ENCODE data around the gene SAFB.
"Not testable (repeated sequence)": the region's sequence is repeated elsewhere in the genome, so short reads cannot be mapped to it uniquely, and the experiment has no call there.

The SAFB gene

GRCh38 chr19:5683177-5683886 lies 60.4 kb downstream of the SAFB start:
- DNase-seq (ENCODE audit: low spot score) (no peak), FAIRE-seq (no peak)

- DNase-seq (ENCODE audit: low spot score) (no peak), FAIRE-seq (no peak)
Measured at GRCh38 chr19:5684694-5685430, 62.0 kb downstream of the SAFB start.

GRCh38 chr19:5686326-5686646 lies 63.4 kb downstream of the SAFB start:
- FAIRE-seq (no peak), DNase-seq (ENCODE audit: low spot score) (no peak)

GRCh38 chr19:5686647-5687359 lies 63.9 kb downstream of the SAFB start:
- FAIRE-seq = peak; percentile 64

GRCh38 chr19:5687360-5688198 lies 64.7 kb downstream of the SAFB start:
- no peak for DNase-seq (ENCODE audit: low spot score)
- FAIRE-seq = no peak

More at GRCh38 chr19:5686647-5687359, 63.9 kb downstream of the SAFB start:
- DNase-seq (ENCODE audit: low spot score) = peak; percentile 88

- DNase-seq (ENCODE audit: low spot score); FAIRE-seq: not testable (repeated sequence)
Measured at GRCh38 chr19:5688262-5688881, 65.5 kb downstream of the SAFB start.

GRCh38 chr19:5690125-5690954 lies 67.5 kb downstream of the SAFB start, which contains the start of gene RPL36:
Gene RPL36, plus strand, starts transcription at chr19:5690295. Its CDS starts 213 bp downstream, at chr19:5690508.
- FAIRE-seq (peak; percentile 54), DNase-seq (ENCODE audit: low spot score) (peak; percentile 94)

- FAIRE-seq (no peak), DNase-seq (ENCODE audit: low spot score) (peak; percentile 55)
Measured at GRCh38 chr19:5690955-5691821, 68.3 kb downstream of the SAFB start.

GRCh38 chr19:5691822-5692722 lies 69.2 kb downstream of the SAFB start:
- FAIRE-seq = no peak

GRCh38 chr19:5692723-5693194 lies 69.9 kb downstream of the SAFB start:
- FAIRE-seq (no peak), DNase-seq (ENCODE audit: low spot score) (no peak)

More at GRCh38 chr19:5691822-5692722, 69.2 kb downstream of the SAFB start:
- DNase-seq (ENCODE audit: low spot score) = no peak

- FAIRE-seq = no peak
Measured at GRCh38 chr19:5693195-5694166, 70.6 kb downstream of the SAFB start.

GRCh38 chr19:5694167-5694955 lies 71.5 kb downstream of the SAFB start:
- FAIRE-seq (no peak), DNase-seq (ENCODE audit: low spot score) (no peak)

More at GRCh38 chr19:5693195-5694166, 70.6 kb downstream of the SAFB start:
- DNase-seq (ENCODE audit: low spot score) = no peak

- DNase-seq (ENCODE audit: low spot score) = no peak
- no peak for FAIRE-seq
Measured at GRCh38 chr19:5694956-5695648, 72.2 kb downstream of the SAFB start.

GRCh38 chr19:5695649-5696195 lies 72.8 kb downstream of the SAFB start:
- FAIRE-seq (no peak), DNase-seq (ENCODE audit: low spot score) (no peak)
